PFSK-1 (cell line): ENCODE measurements around the gene JPH2.

Source experiments
- FOXP2 ChIP-seq: optimal IDR thresholded peaks from 2 replicates; pipeline ENCODE3; 2011; ENCODE audit warnings: borderline replicate concordance, control low read depth, inconsistent platforms; ENCODE audit not compliant: insufficient read depth; ENCODE audit errors: extremely low read length, extremely low read depth
- POLR2AphosphoS5 ChIP-seq: IDR thresholded peaks from 2 replicates; pipeline ENCODE4 v1.6.1; 2012; ENCODE audit warnings: low read depth, mild to moderate bottlenecking, control low read depth, low read length, moderate library complexity
- SIN3A ChIP-seq: IDR thresholded peaks from 2 replicates; pipeline ENCODE4 v1.6.1; 2012; ENCODE audit warnings: mild to moderate bottlenecking, low read length, moderate library complexity, borderline replicate concordance; ENCODE audit not compliant: insufficient read depth
- TAF1 ChIP-seq: IDR thresholded peaks from 2 replicates; pipeline ENCODE4 v1.6.1; 2012; ENCODE audit warnings: low read length, control low read depth, borderline replicate concordance; ENCODE audit not compliant: insufficient read depth
- TF ChIP-seq, protein P1 (sequence below), 2 experiments: IDR thresholded peaks; 2 replicates each; pipeline versions ENCODE4 v1.6.1 to v1.8.0; 2011 to 2012; ENCODE audit warnings: low read depth in 2 of 2, low read length in 2 of 2, control low read depth in 1 of 2, inconsistent platforms in 1 of 2, mild to moderate bottlenecking in 1 of 2, moderate library complexity in 1 of 2; ENCODE audit not compliant: insufficient read depth in 1 of 2

Gene JPH2

DNA sequence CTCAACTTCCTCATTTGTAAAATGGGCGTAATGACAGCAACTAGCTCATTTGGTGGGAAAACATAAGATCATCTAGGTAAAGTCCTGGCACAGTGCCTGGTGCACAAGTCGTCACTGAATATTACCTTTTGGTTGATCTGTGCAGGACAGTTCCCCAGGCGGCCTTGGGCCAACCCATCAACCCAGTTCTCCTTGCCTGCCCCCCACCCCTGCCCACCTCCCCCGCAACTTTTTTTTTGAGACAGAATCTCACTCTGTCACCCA is 99.2 kb downstream of the JPH2 start:
- TF ChIP-seq FOXP2 (no peak), SIN3A (no peak), POLR2AphosphoS5 (no peak), TAF1 (no peak)
- TF ChIP-seq, protein P1, sequence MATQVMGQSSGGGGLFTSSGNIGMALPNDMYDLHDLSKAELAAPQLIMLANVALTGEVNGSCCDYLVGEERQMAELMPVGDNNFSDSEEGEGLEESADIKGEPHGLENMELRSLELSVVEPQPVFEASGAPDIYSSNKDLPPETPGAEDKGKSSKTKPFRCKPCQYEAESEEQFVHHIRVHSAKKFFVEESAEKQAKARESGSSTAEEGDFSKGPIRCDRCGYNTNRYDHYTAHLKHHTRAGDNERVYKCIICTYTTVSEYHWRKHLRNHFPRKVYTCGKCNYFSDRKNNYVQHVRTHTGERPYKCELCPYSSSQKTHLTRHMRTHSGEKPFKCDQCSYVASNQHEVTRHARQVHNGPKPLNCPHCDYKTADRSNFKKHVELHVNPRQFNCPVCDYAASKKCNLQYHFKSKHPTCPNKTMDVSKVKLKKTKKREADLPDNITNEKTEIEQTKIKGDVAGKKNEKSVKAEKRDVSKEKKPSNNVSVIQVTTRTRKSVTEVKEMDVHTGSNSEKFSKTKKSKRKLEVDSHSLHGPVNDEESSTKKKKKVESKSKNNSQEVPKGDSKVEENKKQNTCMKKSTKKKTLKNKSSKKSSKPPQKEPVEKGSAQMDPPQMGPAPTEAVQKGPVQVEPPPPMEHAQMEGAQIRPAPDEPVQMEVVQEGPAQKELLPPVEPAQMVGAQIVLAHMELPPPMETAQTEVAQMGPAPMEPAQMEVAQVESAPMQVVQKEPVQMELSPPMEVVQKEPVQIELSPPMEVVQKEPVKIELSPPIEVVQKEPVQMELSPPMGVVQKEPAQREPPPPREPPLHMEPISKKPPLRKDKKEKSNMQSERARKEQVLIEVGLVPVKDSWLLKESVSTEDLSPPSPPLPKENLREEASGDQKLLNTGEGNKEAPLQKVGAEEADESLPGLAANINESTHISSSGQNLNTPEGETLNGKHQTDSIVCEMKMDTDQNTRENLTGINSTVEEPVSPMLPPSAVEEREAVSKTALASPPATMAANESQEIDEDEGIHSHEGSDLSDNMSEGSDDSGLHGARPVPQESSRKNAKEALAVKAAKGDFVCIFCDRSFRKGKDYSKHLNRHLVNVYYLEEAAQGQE (IDR thresholded peaks at IDR 0.05; ENCODE audit: insufficient read depth in 1 of 2, low read depth in 2 of 2, low read length in 2 of 2): no peak

DNA sequence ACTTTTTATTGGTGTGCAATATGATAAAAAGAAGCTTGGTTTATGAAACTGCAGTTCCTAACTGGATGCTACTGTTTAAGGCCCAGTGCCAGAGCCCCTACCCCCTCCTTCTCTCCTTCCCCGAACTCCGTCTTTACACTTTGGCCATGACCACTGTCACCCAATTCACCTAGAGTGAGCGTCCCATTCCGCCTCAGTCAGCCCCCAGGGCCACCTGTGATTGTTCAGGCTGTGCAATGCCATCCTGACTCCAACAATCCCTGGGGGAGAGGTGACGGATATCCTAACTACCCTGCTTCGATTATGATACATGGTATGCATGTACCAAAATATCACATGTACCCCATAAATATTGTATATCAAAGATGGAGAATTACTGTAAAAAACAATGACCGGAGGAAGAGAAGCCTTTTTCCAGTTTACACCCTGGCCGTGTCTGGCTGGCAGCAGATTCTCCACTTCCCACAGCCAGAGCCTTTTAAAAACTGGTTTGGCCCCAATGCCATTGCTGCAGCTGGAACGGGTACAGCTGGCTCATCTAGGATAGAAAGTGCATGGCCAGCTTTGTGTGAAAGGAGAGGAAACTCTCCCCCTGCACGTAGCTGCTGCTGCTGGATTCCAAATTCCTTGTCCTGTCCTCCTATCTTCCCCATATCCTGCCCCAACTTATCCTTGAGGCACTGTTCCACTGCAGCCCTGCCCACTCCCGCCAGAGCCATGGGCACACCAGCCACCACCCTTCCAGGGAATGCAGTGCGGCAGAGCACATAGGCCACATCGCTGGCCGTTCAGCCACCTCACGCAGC is 99.7 kb downstream of the JPH2 start:
- TF ChIP-seq SIN3A (no peak), FOXP2 (no peak), TAF1 (no peak), POLR2AphosphoS5 (no peak)
- TF ChIP-seq, protein P1 (IDR thresholded peaks at IDR 0.05; ENCODE audit: insufficient read depth in 1 of 2, low read depth in 2 of 2, low read length in 2 of 2): no peak

DNA sequence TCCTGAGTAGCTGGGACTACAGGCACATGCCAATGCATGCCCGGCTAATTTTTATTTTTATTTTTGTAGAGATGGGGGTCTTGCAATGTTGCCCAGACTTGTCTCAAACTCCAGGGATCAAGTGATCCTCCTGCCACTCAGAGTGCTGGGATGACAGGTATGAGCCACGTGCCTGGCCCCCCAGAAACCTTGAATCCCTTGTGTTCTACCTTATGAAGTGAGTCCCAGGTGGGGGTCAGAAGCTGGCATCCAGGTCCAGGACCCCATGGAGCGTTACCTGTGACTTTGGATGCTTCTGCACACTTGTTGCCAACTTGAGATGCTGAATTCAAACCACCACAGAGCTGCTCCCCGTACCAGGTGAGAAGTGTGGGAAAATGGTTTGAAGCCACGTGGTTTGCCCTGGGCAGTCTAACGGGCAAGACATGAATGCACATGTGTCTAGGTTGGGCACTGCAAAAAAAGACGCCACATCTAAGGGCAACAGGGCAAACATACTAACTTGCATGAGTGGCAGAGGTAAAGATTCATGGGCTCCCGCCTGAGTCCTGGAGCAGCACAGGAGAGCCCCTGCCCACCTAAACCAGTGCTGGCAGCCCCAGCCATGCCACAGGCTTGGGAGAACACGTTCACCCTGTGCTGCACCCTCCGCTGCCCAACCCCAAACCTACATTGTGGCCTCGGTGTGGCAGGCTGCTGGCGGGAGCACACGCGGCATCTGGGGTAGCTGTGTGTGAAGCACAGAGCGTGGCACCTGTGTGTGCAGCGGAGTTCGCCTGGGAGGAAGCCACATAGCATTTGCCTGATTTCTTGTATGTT is 101.2 kb downstream of the JPH2 start:
- TF ChIP-seq FOXP2: no peak
- no peak for TF ChIP-seq POLR2AphosphoS5
- TF ChIP-seq, protein P1 (IDR thresholded peaks at IDR 0.05; ENCODE audit: insufficient read depth in 1 of 2, low read depth in 2 of 2, low read length in 2 of 2): no peak
- no peak for TF ChIP-seq TAF1
- no peak for TF ChIP-seq SIN3A

DNA sequence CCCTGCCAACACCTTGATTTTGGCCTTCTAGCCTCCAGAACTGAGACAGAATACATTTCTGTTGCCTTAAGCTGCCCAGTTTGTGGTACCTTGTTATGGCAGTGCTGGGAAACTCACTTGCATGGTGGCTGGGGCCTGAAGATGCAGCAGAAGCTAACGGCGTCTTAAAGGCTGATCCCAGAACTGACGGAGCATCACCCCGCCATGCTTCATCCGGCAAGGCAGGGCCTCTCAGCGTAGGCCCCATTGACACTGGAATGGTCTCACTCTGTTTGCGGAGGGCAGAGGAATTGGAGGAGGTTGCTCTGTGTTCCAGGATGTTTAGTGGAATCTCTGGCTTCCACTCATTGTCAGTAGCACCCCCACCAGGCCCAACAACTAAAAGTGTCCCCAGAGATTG is 102.1 kb downstream of the JPH2 start:
- TF ChIP-seq POLR2AphosphoS5 (no peak), SIN3A (no peak), FOXP2 (no peak), TAF1 (no peak)
- TF ChIP-seq, protein P1 (IDR thresholded peaks at IDR 0.05; ENCODE audit: insufficient read depth in 1 of 2, low read depth in 2 of 2, low read length in 2 of 2): no peak
